Spleen (tissue), 7 donors: Measurements from ENCODE around the gene SELENOF.

ENCODE experiments used
- CTCF ChIP-seq, 11 experiments: fragments of 200-600 bp in 7 of 11; fragments of 450-650 bp in 4 of 11; sonication (generic) in 4 of 11; IDR thresholded peaks in 8 of 11; conservative IDR thresholded peaks in 3 of 11; 1 replicate in 7 of 11; 2 replicates in 4 of 11; pipeline versions ENCODE4 v1.4.0 to v1.8.0; 2016 to 2021; ENCODE audit warnings: antibody characterized with exemption in 11 of 11, inconsistent platforms in 4 of 11, mild to moderate bottlenecking in 1 of 11
- POLR2A ChIP-seq, 3 donors: fragments of 450-650 bp; IDR thresholded peaks; one replicate each; pipeline ENCODE4 v1.5.1; 2017; ENCODE audit warnings: antibody characterized with exemption in 3 of 3, mild to moderate bottlenecking in 1 of 3
- POLR2AphosphoS5 ChIP-seq, 3 donors: sonication (generic); formaldehyde crosslinking; IDR thresholded peaks; one replicate each; pipeline ENCODE4 v1.5.1; 2017; ENCODE audit warnings: antibody characterized with exemption in 3 of 3
- donor health status: DM: no; HTN: no; CAD: no; lungs with moderate emphysema.
- donor health status: DM: no; HTN: no; CAD: no.
- donor health status: DM: no; HTN: no; CAD: no.

GRCh38 chr1:86951430-86951829, 37.5 kb upstream of the SELENOF start:
- TF ChIP-seq CTCF (IDR thresholded peaks at IDR 0.05 in 8 of 11, conservative IDR thresholded peaks at IDR 0.05 in 3 of 11) (no peak), POLR2A (IDR thresholded peaks at IDR 0.05) (no peak), POLR2AphosphoS5 (IDR thresholded peaks at IDR 0.05) (no peak)
